ENCODE data around the gene VASP.

VASP gene

DNA sequence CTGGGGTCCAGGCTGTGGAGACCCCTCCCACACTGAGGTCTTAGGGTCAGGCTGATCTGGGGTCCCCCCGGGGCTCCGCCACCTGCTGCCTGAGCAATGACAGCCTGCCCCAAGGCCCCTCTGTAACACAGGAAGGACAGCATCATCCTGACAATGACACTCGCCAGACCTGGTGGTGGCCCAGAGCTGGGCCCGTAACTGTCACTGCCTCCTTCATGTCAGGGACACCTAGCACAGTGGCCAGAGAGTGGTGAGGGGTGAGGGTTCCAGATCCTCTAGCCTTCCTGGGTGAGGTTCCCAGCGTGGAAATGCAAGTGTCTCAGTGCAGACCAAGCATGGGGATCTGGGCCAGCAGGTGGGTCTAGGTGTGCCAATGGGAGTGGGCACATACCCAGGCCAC, 49.6 kb downstream of the VASP start:
- DNase-seq (ENCODE audit: low spot score): no peak

DNA sequence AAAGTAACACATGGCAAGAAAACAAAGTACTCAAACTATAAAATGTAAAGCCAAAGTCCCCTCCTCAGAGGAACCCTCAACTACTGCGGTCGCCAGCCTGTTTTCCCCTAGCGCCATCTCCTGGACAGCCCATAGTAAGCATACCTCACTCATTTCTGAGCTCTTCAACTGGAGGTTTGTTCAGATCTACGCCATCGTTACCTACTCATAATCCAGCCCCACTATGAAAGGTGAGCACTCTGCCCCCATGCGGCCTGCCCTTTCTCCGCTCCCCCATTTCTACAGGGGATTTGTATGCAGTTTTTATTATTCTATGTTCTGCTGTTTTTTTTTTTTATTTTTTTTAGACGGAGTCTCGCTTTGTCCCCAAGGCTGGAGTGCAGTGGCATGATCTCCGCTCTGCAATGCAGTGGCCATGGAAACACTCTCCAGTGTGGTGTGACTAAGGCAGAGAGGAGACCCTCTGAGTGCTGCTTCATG, 51.2 kb downstream of the VASP start:
- no peak for DNase-seq (ENCODE audit: low spot score)

DNA sequence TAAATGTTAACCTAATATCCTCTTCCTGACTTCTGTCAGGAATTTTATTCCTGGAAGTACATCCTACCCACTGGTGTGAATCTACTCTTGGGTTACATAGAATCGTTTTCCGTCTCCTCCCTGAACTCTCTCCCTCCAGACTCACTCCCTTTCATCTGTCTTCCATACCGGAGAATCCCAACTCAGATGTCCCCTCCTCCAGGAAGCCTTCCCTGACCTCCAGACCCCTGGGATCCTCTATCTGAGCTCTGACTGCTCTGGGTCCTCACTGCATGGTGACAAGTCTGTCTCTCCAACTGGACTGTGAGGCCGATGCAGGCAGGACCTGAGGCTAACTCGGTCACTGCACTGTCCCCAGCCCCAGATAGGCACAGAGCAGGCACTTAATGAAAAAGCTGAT, 52.8 kb downstream of the VASP start:
- no peak for DNase-seq (ENCODE audit: low spot score)

DNA sequence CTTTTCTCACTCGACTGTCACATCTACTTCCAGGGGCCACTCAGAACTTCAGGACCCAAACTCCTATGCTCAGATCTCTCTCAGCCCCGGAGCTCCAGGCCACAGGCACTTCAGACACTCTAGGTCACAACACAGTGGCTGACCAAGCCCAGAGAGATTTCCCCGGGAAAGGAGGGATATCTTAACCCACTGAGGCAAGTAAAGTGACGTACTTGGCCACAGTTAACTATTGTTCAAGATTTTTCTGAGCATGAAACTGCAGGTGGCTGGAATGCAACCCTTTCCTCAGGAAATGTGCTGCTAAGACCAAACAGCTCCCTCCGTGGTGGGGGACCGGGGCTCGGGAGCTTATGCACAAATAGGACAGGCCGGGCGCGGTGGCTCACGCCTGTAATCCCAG, 53.4 kb downstream of the VASP start:
- DNase-seq (ENCODE audit: low spot score): no peak

DNA sequence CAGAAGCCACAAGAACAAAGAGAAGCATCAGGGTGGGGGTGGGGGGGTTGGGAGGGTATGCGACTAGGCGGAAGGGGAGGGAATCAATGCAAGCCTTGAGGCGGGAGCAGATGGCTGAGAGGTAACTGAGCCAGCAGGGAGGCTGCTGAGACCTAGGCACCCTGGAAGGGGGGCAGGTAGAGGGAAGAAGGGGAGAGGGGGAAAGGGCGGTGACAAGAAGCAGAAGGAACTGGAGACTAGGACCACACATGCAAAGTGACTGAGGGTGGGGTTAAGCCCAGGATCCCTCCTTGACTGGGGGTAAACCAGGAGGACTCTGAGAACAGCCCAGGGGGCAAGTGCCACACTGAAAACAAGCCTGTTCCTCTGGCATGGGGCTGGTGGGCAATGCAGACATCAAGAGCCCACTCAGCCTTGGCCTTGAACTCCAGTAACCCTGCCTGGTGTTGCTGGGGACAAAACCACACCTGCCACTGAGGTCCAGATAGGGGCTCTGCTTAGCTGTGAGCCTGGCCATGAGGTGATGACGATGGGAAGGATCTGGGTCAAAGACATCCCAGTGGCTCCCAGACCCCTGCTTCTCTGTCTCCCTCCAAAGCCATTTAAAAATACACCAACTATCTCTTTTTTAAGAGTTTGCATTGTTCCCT, 57.0 kb downstream of the VASP start:
- no peak for DNase-seq (ENCODE audit: low spot score)

DNA sequence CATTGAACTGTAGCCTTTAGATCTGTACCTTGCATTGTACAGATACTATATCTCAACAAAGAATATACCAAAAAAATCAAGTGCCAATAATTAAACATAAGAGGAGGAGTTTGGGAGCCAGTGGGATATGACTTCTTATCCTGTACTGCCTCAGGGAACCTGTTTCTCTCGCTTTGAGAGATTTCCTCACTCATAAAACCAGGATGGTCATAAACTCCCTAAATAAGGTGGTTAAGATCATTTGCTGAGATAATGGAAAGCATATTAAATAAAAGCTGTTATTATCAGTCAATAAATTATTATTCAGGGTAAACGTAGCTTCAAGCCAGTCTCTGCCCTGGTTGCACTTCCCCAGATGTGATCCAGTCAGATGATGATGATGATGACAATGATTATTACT, 60.3 kb downstream of the VASP start:
- no peak for DNase-seq (ENCODE audit: low spot score)

DNA sequence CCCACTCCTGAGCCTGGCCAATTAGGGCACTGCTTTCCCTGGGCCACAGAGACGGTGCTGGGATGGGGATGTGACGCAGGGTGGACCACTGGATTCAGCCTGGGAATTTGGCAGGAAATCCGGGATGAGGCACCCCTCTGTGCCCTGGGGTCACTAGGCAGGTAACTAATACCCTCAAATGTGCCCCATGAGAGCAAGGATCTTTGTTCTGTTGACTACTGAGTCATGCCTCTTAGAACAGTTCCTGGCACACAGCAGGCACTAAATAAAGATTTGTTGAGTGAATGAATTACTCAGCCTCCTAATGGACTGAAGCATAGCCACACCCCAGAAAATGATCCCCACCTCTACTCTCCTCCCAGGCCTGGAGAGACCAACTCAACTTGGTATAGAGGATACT, 61.5 kb downstream of the VASP start:
- no peak for DNase-seq (ENCODE audit: low spot score)

DNA sequence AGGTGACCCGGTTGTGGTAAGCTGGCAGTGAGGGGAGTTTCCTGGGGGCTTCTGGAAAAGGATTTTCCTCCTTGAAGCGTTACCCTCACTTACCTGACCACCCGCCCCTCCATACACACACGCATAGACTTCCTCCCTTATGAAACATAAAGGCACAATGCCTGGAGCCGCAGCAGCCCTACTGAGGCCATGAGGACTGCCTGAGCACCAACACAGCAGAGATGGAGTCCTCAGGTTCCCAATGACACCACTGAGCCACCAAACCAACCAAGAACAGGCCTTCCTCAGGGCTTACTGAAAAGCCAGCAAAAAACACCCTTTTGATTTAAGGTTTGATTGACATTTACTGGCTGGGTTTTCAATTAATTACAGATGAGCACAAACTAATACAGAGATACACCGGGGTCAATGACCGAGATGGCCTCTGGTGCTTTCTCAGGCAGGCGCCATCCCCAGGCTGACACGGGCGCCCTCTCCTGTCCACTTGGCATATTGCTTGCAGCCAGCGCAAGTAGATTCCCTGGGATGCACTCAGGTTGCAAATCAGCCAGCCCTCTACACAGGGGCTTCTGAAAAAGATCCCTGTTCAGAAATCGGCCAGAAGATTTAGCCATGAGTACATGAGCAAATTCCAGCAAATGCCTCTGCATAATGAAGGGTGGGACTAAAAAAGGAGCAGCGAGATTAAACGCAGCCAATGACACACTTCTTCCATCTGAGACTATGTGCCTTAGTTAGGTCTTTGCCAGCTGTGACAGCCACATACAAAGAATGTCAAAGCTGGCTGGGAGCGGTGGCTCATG, 62.5 kb downstream of the VASP start:
- no peak for DNase-seq (ENCODE audit: low spot score)

DNA sequence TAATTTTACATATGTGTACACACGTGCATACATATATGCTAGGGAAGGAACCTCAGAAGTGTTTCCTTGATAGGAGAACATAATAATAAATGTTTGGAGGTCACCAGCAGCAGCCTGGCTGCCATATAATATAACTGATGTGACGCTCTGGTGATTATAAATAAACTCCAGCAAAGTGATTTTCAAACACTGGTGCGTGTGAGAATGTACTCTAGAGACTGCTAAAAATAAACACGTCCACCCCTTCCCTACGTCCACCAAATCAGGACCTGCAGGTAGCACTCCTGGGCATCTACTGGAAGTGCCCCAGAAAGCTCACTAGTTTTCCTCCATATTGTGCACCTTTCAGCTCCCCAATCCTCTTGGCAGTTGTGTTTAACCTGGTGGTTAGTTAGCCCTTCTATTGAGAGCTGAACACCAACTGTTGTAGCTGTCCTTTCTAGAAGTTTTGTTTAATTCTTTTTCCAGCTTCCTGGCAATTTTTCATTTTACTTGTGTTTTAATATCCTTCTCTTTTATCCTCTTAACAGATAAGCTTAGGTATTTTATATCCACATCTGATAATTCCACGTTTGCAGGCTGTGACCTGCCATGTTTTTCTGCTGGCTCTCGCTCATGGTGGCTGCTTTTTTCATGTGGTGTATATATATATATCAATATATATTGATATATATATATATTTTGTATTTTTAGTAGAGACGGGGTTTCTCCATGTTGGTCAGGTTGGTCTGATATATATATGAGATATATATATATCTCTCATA, 64.4 kb downstream of the VASP start:
- no peak for DNase-seq (ENCODE audit: low spot score)

DNA sequence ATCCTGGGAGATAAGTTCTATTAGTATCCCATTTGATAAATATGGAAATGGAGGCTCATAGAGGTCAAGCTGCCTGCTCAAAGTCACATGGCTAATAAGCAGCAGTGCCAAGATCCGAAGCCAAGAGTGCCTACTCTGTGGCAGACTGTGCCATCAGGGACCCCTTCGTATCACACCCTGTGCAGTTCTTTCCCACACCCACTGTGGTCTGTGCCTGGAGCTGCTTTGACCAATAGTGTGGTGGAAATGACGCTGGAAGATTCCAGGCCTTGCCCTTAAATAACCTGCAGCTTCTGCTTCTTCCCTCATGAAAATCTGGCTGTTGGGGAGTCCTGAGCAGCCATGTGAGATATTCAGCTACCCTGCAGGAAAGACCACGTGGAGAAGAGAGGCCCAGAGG, 67.2 kb downstream of the VASP start:
- DNase-seq (ENCODE audit: low spot score): no peak

DNA sequence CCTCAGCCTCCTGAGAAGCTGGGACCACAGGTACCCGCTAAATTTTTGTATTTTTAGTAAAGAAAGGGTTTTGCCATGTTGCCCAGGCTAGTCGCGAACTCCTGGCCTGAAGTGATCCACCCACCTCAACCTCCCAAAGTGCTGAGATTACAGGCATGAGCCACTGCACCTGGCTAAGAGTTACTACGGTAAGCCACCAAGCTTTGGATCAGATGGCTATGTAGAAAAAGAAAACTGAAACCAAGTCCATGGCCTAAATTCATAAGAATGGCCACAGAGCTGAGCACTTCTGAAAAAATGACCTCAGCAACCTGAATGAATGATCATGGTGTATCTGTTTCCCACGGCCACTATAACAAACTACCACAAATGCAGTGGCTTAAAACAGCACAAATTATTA, 67.9 kb downstream of the VASP start:
- no peak for DNase-seq (ENCODE audit: low spot score)

All from left forelimb (tissue), 1 donor.